ENCODE data around the gene GID8.

GID8 gene

GRCh38 chr20:62938105-62938888 is at the start of gene GID8:
TSS of gene GID8 (plus strand) at chr20:62938147. CDS start at chr20:62941503, 3,356 bp downstream.
- no peak for DNase-seq

- no peak for DNase-seq
Measured at GRCh38 chr20:62888406-62888805, 49.5 kb upstream of the GID8 start.

- DNase-seq, result no peak
Measured at GRCh38 chr20:62888910-62889309, 49.0 kb upstream of the GID8 start.

- no peak for DNase-seq
Measured at GRCh38 chr20:62889411-62889810, 48.5 kb upstream of the GID8 start.

GRCh38 chr20:62889871-62890270 is 48.1 kb upstream of the GID8 start:
- DNase-seq, result no peak

GRCh38 chr20:62890444-62890843 is 47.5 kb upstream of the GID8 start:
- no peak for DNase-seq

GRCh38 chr20:62891111-62891510 is 46.8 kb upstream of the GID8 start:
- DNase-seq, result peak in 1 of 2 experiments; percentile 34

GRCh38 chr20:62892348-62893304 is 45.3 kb upstream of the GID8 start:
- DNase-seq, result peak in 1 of 2 experiments; percentile 25

GRCh38 chr20:62893700-62894099 is 44.2 kb upstream of the GID8 start:
- no peak for DNase-seq

GRCh38 chr20:62894261-62894660 is 43.7 kb upstream of the GID8 start:
- DNase-seq, result no peak

- DNase-seq, result no peak
Measured at GRCh38 chr20:62895539-62895938, 42.4 kb upstream of the GID8 start.

- no peak for DNase-seq
Measured at GRCh38 chr20:62896526-62896925, 41.4 kb upstream of the GID8 start.

- no peak for DNase-seq
Measured at GRCh38 chr20:62897666-62898065, 40.3 kb upstream of the GID8 start.

GRCh38 chr20:62898093-62898964 is 39.6 kb upstream of the GID8 start:
- no peak for DNase-seq

GRCh38 chr20:62898970-62899632 is 38.8 kb upstream of the GID8 start:
- peak in 1 of 2 experiments; percentile 35 for DNase-seq

GRCh38 chr20:62899633-62900051 is 38.3 kb upstream of the GID8 start:
- no peak for DNase-seq

- peak; percentile 66 to 67 for DNase-seq
Measured at GRCh38 chr20:62900052-62900691, 37.8 kb upstream of the GID8 start.

- no peak for DNase-seq
Measured at GRCh38 chr20:62900692-62901584, 37.0 kb upstream of the GID8 start.

- no peak for DNase-seq
Measured at GRCh38 chr20:62901891-62902290, 36.1 kb upstream of the GID8 start.

- DNase-seq, result no peak
Measured at GRCh38 chr20:62902926-62903615, 34.9 kb upstream of the GID8 start.

Measured in stimulated activated CD4-positive, alpha-beta T cell treated with anti-CD3 and anti-CD28 coated beads, Interleukin-4, amount 100 ng/mL, for 4 hours (primary cell).